Stimulated activated naive CD8-positive, alpha-beta T cell treated with anti-CD3 and anti-CD28 coated beads, Interleukin-15, Interleukin-2, amounts not matched to agents 100 ng/mL and 50 ng/mL, for 24 hours (primary cell): ENCODE results near the gene GART.
"Not testable (repeated sequence)": the region's sequence is repeated elsewhere in the genome, so short reads cannot be mapped to it uniquely, and the experiment has no call there.

ENCODE experiments used
- H3K27ac Mint-ChIP-seq: one replicate; pipeline ENCODE4 v1.8.0; 2021; ENCODE audit warnings: mild to moderate bottlenecking, mixed read lengths
- H3K27me3 Mint-ChIP-seq: one replicate; pipeline ENCODE4 v1.8.0; 2021; ENCODE audit warnings: mixed read lengths
- H3K36me3 Mint-ChIP-seq: one replicate; pipeline ENCODE4 v1.8.0; 2021; ENCODE audit warnings: low read depth, mixed read lengths
- H3K4me1 Mint-ChIP-seq: one replicate; pipeline ENCODE4 v1.8.0; 2021; ENCODE audit warnings: low read depth, mixed read lengths
- H3K4me3 Mint-ChIP-seq: one replicate; pipeline ENCODE4 v1.8.0; 2021; ENCODE audit warnings: mild to moderate bottlenecking, mixed read lengths
- H3K9me3 Mint-ChIP-seq: one replicate; pipeline ENCODE4 v1.8.0; 2021; ENCODE audit warnings: mixed read lengths

GART gene

DNA sequence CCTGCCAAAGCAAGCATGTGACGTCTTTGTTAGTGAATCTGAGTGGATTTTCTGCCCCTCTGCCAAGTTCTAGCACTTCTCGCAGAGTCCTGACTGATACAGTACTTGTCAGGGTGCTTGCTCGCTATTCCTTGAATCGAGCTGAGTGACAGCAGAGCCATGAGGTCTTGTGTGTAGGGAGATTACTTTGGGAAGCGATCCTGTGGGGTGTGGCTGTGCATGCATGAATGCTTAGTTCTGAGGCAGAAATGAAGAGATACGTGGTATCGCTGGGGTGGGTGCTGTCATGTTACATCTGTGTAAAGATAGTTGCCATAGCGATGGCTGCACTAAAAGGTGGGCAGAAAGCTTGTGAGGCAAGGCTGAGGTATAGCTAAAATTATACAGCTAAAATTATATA is 31.1 kb downstream of the GART start:
- Mint-ChIP-seq H3K36me3 (peaks cover 74% of the 10 kb centered on the region), H3K9me3 (no peaks in the 10 kb centered on the region), H3K4me1 (peaks cover 6% of the 10 kb centered on the region), H3K27ac (no peak overlapping the region), H3K4me3 (no peak overlapping the region), H3K27me3 (no peaks in the 10 kb centered on the region)

DNA sequence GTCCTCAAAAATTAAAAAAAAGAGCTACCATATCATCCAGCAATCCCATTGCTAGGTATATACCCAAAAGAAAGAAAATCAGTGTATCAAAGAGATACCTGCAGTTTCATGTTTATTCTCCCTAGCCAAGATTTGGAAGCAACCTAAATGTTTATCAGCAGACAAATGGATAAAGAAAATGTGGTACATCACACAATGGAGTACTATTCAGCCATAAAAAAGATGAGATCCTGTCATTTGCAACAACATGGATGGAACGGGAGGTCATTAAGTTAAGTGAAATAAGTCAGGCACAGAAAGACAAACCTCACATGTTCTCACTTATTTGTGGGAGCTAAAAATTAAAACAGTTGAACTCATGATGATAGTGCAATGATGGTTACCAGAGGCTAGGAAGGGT is 34.9 kb downstream of the GART start:
- peaks cover 82% of the 10 kb centered on the region for H3K36me3 Mint-ChIP-seq
- H3K9me3 Mint-ChIP-seq, H3K27me3 Mint-ChIP-seq, H3K27ac Mint-ChIP-seq, H3K4me3 Mint-ChIP-seq, H3K4me1 Mint-ChIP-seq: not testable (repeated sequence)

DNA sequence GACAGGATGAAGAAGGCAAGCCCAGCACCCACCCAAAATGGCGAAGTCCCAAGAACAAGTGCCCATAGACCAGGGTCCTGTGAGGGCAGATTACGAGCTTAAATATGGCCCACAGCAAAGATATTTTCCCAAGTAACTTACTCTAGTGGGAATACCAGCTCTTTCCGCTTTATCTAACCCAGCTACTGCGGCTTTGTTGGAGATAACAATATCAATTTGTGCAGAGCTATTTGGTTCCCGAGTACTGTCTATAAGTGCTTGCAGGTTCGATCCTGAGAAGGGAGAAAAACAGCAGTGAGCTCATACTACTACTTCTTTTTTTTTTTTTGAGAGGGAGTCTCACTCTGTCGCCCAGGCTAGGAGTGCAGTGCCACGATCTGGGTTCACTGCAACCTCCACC is 36.1 kb downstream of the GART start:
- Mint-ChIP-seq H3K27ac (no peak overlapping the region), H3K4me1 (no peaks in the 10 kb centered on the region), H3K36me3 (peaks cover 74% of the 10 kb centered on the region), H3K4me3 (no peak overlapping the region), H3K27me3 (no peaks in the 10 kb centered on the region), H3K9me3 (no peaks in the 10 kb centered on the region)

DNA sequence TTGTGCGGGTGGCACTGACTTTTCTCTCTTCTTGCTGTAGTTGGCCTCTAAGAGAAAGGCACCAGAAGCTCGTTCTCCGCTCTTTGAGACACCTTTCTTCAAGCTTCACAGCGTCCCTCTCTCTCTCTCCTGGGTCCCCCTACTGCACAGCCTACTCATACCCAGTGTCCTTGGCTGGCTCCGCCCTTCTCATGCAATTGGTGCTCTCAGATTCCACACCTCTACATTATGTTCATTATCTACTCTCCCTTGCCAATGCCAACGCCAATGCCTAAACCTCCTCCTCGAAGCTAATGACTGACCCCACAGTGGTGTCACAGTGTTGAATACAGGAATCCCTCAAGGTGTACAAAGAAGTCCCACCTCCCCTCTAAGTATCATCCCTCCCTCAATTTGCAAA is 45.6 kb downstream of the GART start:
- H3K27ac Mint-ChIP-seq = no peak overlapping the region

DNA sequence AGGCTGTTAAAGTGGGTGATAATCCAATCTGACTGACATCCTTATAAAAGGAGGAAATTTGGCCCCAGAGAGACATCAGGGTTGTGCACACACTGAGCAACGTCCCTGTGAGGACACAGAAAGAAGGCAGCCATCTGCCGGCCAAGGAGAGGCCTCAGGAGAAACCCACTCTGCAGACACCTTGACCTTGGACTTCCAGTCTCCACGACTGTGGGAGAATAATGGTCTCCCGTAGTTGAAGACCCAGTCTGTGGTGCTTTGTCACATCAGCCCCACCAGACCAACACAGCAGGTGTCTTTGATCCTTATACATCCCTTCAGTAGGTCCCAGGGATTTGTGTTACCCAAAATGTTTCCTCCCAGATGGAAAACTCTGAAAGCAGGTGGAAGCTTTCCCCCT is 46.2 kb downstream of the GART start:
- Mint-ChIP-seq H3K27me3 (no peaks in the 10 kb centered on the region), H3K4me3 (no peak overlapping the region), H3K4me1 (peaks cover 11% of the 10 kb centered on the region), H3K27ac (no peak overlapping the region), H3K36me3 (no peaks in the 10 kb centered on the region), H3K9me3 (no peaks in the 10 kb centered on the region)

More for the DNA sequence above, 45.6 kb downstream of the GART start:
- Mint-ChIP-seq H3K27me3 (no peaks in the 10 kb centered on the region), H3K4me1 (peaks cover 7% of the 10 kb centered on the region), H3K9me3 (no peaks in the 10 kb centered on the region), H3K36me3 (no peaks in the 10 kb centered on the region), H3K4me3 (no peak overlapping the region)

DNA sequence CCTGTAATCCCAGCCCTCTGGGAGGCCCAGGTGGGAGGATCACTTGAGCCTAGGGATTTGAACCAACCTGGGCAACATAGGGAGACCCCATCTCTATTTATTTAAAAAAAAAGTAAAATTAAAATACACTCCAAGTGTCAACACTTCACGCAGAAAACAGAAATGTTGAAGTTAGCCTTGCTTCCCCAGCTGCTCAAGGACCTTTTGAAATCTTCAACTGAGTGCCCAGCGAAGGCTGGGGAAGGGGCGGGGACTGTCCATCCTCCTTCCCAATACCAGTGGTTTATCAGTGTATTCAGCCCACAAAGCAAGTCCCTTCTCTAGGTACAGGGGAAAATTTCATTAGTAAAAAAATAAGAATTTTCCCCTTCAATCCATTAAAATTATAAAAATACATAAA is 48.2 kb downstream of the GART start:
- H3K4me3 Mint-ChIP-seq = no peak overlapping the region

DNA sequence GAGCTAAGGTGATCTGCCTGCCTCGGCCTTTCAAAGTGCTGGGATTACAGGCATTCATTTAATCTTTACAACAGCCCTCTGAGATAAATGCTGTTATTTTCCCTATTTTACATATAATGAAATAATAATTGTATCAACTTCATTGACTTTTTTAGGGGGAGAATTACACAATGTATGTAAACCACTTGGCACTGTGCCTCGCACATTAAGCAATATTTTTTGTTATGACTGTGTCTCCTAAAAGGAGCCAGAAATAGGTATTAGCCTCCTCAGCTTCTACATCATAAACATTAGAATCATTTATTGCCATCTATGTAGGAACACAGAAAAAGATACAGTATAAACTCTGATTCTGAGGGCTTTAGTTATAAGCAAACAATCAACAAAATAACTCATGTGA is 49.3 kb downstream of the GART start:
- Mint-ChIP-seq H3K4me3 (peak overlapping the region; percentile 85), H3K4me1 (peaks cover 13% of the 10 kb centered on the region), H3K27me3 (no peaks in the 10 kb centered on the region), H3K9me3 (no peaks in the 10 kb centered on the region), H3K36me3 (no peaks in the 10 kb centered on the region), H3K27ac (no peak overlapping the region)

More for the DNA sequence above, 48.2 kb downstream of the GART start:
- Mint-ChIP-seq H3K36me3 (no peaks in the 10 kb centered on the region), H3K27ac (no peak overlapping the region), H3K9me3 (no peaks in the 10 kb centered on the region), H3K4me1 (peaks cover 13% of the 10 kb centered on the region), H3K27me3 (no peaks in the 10 kb centered on the region)

DNA sequence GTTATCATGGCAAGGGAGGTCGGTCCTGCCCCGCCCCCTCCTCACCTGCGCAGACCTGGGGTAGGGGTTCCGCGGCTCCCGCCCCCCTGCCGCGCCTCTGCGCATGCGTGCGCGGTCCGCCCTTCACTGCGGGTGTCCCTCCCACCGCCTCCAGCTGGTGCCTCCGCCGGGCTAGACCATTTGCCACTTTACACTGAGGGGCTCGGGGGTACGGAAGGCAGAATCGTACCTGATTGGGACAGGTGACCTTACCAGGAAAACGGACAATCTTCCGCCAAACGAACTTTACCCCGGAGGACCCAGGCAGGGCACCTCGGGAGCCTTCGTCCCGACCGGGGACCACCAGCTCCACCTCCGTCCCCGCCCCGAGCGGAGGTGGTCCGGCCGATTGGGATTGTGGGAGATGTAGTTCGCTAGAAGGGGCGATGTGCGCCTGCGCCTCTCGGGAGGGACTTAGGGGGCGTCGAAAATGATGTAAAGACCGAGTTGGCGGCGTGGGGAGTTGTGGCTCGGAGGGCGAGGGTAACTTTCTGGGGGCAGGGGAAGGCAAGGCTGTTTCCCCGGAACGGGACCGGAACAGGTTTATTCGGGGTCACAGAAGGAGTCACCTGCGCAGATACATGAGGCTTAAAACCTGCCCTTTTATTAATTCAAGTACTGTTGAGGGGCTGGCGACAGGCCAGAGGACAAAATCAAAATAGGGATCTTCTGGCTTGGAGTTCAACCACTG is 50.4 kb downstream of the GART start, which contains the start of gene DNAJC28:
Gene DNAJC28 (minus strand): TSS at position 344 of the 730 bp plus-strand sequence. CDS start 2,323 bp downstream, outside the sequence.
- Mint-ChIP-seq H3K9me3 (no peaks in the 10 kb centered on the region), H3K4me1 (peaks cover 13% of the 10 kb centered on the region)

DNA sequence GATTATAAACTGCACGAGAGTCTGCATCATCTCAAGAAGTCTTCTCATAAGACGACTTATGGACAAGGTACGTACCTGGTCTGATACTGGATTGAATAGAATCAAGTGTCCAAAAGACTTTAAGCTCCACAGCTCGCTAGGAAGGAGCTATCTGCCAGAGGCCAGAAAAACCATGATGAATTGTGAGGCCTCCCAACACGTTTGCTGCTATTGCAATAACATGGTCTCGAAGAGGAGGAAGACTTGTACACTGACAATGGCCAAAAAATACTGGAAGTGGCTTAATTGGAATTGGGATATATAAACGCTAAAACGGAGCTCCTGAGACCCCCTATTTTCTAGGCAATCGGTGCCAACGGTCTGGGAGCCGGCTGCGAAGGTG is 50.9 kb downstream of the GART start:
- peak overlapping the region; percentile 65 for H3K27ac Mint-ChIP-seq
- no peaks in the 10 kb centered on the region for H3K9me3 Mint-ChIP-seq
- peaks cover 13% of the 10 kb centered on the region for H3K4me1 Mint-ChIP-seq
- H3K36me3 Mint-ChIP-seq = no peaks in the 10 kb centered on the region
- H3K4me3 Mint-ChIP-seq = peak overlapping the region; percentile 85
- no peaks in the 10 kb centered on the region for H3K27me3 Mint-ChIP-seq

More for the DNA sequence above, 50.4 kb downstream of the GART start, which contains the start of gene DNAJC28:
- Mint-ChIP-seq H3K27me3 (no peaks in the 10 kb centered on the region), H3K4me3 (peak within 1 kb of the TSS; percentile 85), H3K36me3 (no peaks in the 10 kb centered on the region), H3K27ac (peak within 1 kb of the TSS; percentile 79)

DNA sequence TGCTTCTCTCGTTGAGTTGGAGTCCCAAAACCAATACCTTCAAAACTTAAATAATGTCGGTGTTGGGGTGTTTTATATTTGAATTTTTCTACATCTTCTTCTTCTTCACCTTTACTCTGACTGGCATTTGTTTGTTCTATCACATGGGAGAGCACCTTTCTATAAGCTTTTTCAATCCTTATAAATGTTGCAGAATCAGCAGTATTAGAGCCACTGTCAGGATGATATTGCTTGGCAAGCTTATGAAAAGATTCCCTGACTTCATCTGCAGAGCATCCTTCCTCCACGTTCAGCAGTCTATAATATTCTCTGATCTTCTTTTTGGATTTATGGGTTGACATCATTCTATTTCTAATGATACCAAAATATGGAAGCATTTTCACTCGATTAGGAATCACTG is 53.0 kb downstream of the GART start:
- Mint-ChIP-seq H3K27ac (no peak overlapping the region), H3K27me3 (no peaks in the 10 kb centered on the region), H3K4me1 (peaks cover 13% of the 10 kb centered on the region), H3K36me3 (no peaks in the 10 kb centered on the region), H3K4me3 (no peak overlapping the region), H3K9me3 (no peaks in the 10 kb centered on the region)

DNA sequence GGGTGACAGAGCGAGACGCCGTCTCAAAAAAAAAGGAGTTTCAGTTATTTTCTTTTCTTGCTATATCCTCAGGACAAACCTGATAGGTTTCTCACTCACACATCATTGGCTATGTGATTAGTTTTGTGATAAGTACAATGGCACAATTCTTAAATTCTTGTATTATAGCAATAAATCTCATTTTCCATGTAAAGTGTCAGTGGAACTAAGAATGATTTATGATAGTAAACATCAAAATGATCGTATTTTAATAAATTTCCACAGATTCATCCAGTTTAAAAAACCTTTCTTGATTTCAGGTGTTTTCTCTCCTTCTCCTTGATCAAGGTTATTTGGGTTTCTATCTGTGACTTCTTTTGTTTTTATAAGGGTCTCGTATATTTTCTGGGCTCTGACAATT is 53.9 kb downstream of the GART start:
- H3K27me3 Mint-ChIP-seq = no peaks in the 10 kb centered on the region
- H3K9me3 Mint-ChIP-seq = no peaks in the 10 kb centered on the region
- no peak overlapping the region for H3K4me3 Mint-ChIP-seq
- H3K36me3 Mint-ChIP-seq = no peaks in the 10 kb centered on the region
- no peak overlapping the region for H3K27ac Mint-ChIP-seq
- H3K4me1 Mint-ChIP-seq = peaks cover 13% of the 10 kb centered on the region

DNA sequence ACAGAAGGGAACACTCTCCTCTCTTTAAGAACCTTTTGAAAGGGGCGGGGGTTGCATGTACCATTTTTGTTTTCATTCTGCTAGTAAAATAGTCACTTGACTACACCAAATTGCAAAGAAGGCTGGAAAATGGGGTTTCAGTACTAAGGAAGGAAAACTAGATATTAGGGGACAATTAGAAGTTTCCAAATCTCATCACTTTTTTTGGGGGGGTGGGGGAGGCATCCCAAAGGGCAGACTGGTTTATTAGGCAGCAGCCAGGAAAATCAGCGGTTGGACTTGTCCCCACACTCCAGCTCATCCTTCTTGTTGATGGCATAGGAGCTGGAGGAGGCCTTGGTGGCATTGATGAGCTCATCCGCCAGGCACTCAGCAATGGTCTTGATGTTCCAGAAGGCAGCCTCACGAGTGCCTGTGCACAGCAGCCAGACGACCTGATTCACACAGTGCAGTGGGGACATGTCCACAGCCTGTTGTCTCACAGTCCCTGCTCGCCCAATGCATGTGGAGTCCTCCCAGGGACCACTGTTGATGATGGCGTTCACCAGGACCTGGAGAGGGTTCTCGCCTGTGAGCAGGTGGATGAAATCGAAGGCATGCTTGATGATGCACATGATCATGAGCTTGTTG is 60.5 kb downstream of the GART start:
- Mint-ChIP-seq H3K4me1 (peaks cover 21% of the 10 kb centered on the region), H3K36me3 (no peaks in the 10 kb centered on the region), H3K27ac (no peak overlapping the region), H3K9me3 (no peaks in the 10 kb centered on the region), H3K4me3 (peak overlapping the region; percentile 89), H3K27me3 (no peaks in the 10 kb centered on the region)

DNA sequence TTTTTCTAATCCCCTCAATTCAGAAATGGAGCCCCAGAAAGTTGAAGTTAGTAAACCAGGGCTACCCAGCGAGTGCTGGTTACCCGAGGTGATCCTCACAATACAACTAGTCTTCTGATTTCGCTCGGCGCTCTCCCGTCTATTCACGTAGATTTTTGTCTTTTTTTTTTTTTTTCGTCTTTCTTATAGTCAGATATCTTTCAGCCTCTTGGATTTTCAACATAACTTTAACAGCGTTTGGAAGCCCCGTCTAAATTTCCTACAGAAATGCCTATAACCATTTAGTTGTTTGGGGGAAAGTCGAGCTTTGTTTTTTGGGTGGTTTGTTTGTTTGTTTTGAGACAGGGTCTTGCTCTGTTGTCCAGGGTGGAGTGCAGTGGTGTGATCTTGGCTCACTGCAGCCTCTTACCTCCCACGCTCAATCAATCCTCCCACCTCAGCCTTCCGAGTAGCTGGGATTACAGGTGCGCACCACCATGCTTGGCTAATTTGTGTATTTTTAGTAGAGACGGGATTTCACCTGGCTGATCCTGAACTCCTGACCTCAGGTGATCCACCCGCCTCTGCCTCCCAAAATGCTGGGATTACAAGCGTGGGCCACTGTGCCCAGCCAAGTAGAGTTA is 61.3 kb downstream of the GART start:
- Mint-ChIP-seq H3K4me1 (peaks cover 21% of the 10 kb centered on the region), H3K27ac (peak overlapping the region; percentile 87)

DNA sequence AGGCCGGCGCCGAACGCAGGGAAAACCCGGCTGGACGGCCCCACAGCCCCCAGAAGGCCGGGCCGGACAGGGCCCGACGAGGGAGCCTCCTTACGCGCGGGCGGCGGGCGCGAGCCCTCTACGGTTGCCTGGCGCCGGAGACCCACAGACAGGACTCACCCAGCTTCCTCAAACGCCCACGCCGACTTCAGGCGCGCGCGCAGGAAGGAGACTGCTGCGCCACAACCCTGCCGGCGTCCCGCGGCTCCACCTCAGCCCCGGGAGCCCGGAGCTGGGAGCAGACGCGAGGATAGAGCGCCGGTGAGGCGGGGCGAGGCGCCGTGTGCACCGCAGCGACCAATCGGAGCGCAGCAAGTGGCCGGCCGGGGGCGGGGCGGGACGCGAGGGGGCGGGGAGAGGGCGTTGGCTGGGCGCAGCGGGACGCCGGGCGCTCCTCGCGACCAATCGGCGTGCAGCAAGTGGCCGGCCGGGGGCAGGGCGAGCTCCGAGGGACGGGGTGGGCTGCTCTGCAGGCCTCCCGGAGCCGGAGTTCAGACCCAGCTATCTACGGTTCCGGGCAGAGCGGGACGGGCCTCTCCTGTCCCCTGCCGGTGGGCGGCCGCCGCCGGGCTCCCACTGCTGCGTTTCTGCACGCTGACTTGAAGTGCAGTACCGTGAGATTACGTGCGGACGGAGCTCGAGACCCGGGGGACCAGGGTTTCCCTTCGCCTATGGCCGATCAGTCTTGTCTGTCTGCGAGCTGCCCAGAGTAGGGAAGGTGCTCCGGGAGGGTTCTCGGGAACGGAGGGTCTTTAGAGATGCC is 62.0 kb downstream of the GART start, which contains the start of gene TMEM50B:
Gene TMEM50B (minus strand): TSS at position 296 of the 802 bp plus-strand sequence. CDS start 11,089 bp downstream, outside the sequence.
- peak within 1 kb of the TSS; percentile 89 for H3K4me3 Mint-ChIP-seq
- H3K27me3 Mint-ChIP-seq = no peaks in the 10 kb centered on the region
- H3K36me3 Mint-ChIP-seq = no peaks in the 10 kb centered on the region
- no peaks in the 10 kb centered on the region for H3K9me3 Mint-ChIP-seq
- H3K4me1 Mint-ChIP-seq = peaks cover 21% of the 10 kb centered on the region
- H3K27ac Mint-ChIP-seq = peak within 1 kb of the TSS; percentile 87

More for the DNA sequence above, 61.3 kb downstream of the GART start:
- H3K4me3 Mint-ChIP-seq = peak overlapping the region; percentile 89
- no peaks in the 10 kb centered on the region for H3K36me3 Mint-ChIP-seq
- no peaks in the 10 kb centered on the region for H3K9me3 Mint-ChIP-seq
- no peaks in the 10 kb centered on the region for H3K27me3 Mint-ChIP-seq
